Parathyroid adenoma (tissue), 2 donors: ENCODE data around the gene MTHFD2.

Experiments used
- H2AFZ ChIP-seq: fragments of 300-600 bp; sonication (generic); one replicate; pipeline ENCODE4 v1.7.0; 2017; ENCODE audit warnings: antibody characterized with exemption, mild to moderate bottlenecking
- H3K27ac ChIP-seq: fragments of 300-600 bp; sonication (generic); one replicate; pipeline ENCODE4 v1.7.0; 2017
- H3K27me3 ChIP-seq: fragments of 300-600 bp; sonication (generic); one replicate; pipeline ENCODE4 v1.7.0; 2017; ENCODE audit warnings: low read length; ENCODE audit not compliant: control insufficient read depth, insufficient read depth
- H3K36me3 ChIP-seq: fragments of 300-600 bp; sonication (generic); one replicate; pipeline ENCODE4 v1.7.0; 2017; ENCODE audit warnings: low read length; ENCODE audit not compliant: control insufficient read depth, insufficient read depth
- H3K4me1 ChIP-seq: fragments of 300-600 bp; sonication (generic); one replicate; pipeline ENCODE4 v1.7.0; 2017; ENCODE audit warnings: control low read depth
- H3K4me2 ChIP-seq: fragments of 300-600 bp; sonication (generic); one replicate; pipeline ENCODE4 v1.7.0; 2017; ENCODE audit warnings: low read length
- H3K4me3 ChIP-seq: fragments of 300-600 bp; sonication (generic); one replicate; pipeline ENCODE4 v1.7.0; 2017; ENCODE audit warnings: low read depth, low read length
- H3K79me2 ChIP-seq: fragments of 300-600 bp; sonication (generic); one replicate; pipeline ENCODE4 v1.7.0; 2017; ENCODE audit warnings: control low read depth
- H3K9ac ChIP-seq: fragments of 300-600 bp; sonication (generic); one replicate; pipeline ENCODE4 v1.7.0; 2017; ENCODE audit warnings: mild to moderate bottlenecking
- H3K9me3 ChIP-seq: fragments of 300-600 bp; sonication (generic); one replicate; pipeline ENCODE4 v1.7.0; 2017; ENCODE audit warnings: low read length; ENCODE audit not compliant: control insufficient read depth
- TF ChIP-seq, protein P1 (sequence below): fragments of 300-600 bp; sonication (generic); IDR thresholded peaks from one replicate; pipeline ENCODE4 v1.7.0; 2017; ENCODE audit warnings: antibody characterized with exemption, mild to moderate bottlenecking
- donor health status: primary hyperparathyroidism.

The MTHFD2 gene

DNA sequence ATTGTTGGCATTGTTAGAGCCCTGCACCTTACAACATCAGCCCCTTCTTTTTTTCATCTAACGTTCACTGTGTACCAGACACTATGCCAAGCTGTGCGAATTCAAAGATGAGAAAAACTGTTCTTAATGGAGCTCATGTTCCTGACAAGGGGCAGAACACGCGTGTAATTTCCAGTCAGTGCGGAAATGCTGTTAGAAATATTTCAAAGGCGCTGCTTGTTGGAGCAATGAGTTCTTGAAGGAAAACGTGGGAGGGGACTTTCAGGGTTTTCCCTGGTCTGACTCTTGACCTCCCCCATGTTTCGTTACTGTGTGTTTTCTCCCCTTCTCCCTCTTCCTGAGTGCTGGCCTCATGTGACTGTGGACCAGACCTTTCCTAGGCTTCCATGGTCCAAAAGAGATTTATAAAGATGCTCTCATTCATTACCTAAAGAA, 1.5 kb downstream of the MTHFD2 start:
- peak overlapping the region; percentile 83 for H3K27ac ChIP-seq
- H3K9me3 ChIP-seq, result no peaks in the 10 kb centered on the region
- H3K4me3 ChIP-seq, result peak overlapping the region; percentile 79
- H3K9ac ChIP-seq, result no peak overlapping the region
- peaks cover 2% of the 10 kb centered on the region for H3K4me1 ChIP-seq
- peak overlapping the region; percentile 97 for H3K4me2 ChIP-seq
- H3K27me3 ChIP-seq, result no peaks in the 10 kb centered on the region
- no peaks in the 10 kb centered on the region for H3K36me3 ChIP-seq
- H3K79me2 ChIP-seq, result no peaks in the 10 kb centered on the region
- TF ChIP-seq, protein P1, sequence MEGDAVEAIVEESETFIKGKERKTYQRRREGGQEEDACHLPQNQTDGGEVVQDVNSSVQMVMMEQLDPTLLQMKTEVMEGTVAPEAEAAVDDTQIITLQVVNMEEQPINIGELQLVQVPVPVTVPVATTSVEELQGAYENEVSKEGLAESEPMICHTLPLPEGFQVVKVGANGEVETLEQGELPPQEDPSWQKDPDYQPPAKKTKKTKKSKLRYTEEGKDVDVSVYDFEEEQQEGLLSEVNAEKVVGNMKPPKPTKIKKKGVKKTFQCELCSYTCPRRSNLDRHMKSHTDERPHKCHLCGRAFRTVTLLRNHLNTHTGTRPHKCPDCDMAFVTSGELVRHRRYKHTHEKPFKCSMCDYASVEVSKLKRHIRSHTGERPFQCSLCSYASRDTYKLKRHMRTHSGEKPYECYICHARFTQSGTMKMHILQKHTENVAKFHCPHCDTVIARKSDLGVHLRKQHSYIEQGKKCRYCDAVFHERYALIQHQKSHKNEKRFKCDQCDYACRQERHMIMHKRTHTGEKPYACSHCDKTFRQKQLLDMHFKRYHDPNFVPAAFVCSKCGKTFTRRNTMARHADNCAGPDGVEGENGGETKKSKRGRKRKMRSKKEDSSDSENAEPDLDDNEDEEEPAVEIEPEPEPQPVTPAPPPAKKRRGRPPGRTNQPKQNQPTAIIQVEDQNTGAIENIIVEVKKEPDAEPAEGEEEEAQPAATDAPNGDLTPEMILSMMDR, result no peak
- peak overlapping the region; percentile 95 for H2AFZ ChIP-seq

DNA sequence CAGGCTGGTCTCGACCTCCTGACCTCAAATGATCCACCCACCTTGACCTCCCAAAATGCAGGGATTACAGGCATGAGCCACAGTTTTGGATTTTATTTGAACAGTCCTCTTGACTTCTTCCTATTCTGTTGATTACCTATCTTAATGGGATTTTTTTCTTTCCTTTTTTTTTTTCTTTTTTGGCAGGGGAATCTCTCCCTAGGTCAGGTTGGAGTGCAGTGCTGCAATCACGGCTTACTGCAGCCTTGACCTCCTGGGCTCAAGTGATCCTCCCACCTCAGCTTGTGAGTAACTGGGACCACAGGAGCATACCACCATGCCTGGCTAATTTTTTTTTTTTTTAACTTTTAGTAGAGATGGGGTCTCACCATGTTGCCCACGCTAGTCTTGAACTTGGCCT, 2.8 kb downstream of the MTHFD2 start:
- Histone ChIP-seq H3K4me2 (no peak overlapping the region), H3K9me3 (no peaks in the 10 kb centered on the region), H3K27ac (no peak overlapping the region), H3K9ac (no peak overlapping the region), H3K27me3 (no peaks in the 10 kb centered on the region), H2AFZ (no peak overlapping the region), H3K4me1 (peaks cover 2% of the 10 kb centered on the region), H3K4me3 (no peak overlapping the region), H3K36me3 (no peaks in the 10 kb centered on the region), H3K79me2 (no peaks in the 10 kb centered on the region)
- TF ChIP-seq, protein P1, result no peak

DNA sequence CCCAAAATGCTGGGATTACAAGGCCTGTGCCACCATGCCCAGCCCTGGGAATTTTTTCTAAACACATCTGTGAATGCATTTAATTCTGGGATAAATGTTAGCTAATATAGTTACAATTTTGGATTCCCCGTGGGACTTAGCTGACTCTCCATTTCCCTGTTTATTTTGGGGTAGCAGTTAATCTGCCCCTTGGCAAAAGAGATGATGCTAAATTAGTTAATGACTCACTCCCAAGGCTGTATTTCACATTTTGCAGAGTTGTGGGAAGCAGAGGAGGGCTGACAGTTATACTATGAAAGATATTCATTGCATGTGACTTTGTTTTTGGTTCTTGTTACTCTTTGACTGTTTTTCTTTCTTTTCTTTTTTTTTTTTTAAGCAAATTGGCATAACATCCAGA, 3.2 kb downstream of the MTHFD2 start:
- Histone ChIP-seq H3K4me3 (no peak overlapping the region), H3K79me2 (no peaks in the 10 kb centered on the region), H3K9me3 (no peaks in the 10 kb centered on the region), H3K27me3 (no peaks in the 10 kb centered on the region), H3K36me3 (no peaks in the 10 kb centered on the region), H3K4me2 (no peak overlapping the region), H3K9ac (no peak overlapping the region), H2AFZ (no peak overlapping the region), H3K27ac (no peak overlapping the region), H3K4me1 (peaks cover 2% of the 10 kb centered on the region)
- TF ChIP-seq, protein P1, result no peak

DNA sequence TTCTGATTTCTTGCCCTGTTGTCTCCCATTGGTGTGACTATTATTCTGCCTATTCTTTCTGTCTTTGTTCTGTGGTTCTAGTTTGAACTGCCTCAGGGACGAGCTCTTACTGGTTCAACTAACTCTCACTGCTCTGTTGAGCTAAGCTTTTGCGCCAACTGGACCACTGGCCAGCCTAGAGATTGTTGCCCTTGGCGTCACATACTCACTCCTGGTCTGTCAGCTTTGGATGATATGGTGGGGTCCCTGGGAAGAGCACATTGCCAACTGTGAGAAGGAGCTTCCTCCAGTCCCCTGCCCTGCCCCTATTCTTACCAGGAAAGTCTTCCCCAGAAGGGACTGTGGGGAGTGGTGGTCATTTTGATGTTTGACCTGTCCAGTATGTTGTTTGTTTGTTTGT, 6.0 kb downstream of the MTHFD2 start:
- TF ChIP-seq, protein P1, result no peak

DNA sequence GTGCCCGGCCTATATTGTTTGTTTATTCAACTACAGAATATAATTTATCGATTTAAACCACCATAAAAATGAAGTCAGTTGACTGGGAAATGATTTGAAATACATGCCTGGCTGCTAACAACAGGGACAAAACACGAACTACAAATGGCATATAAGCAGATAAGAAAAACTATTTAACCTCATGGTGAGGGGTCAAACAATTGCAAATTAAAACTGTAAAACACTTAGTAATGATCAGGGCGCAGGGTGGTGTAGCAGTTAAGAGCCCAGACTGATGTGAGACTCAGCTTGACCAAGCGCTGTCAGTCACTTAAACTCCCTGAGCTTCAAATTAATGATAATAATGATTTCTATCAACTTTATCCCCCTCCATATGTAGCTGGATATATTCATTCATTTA, 6.7 kb downstream of the MTHFD2 start:
- H3K27me3 ChIP-seq, result no peaks in the 10 kb centered on the region
- TF ChIP-seq, protein P1, result no peak
- no peak overlapping the region for H2AFZ ChIP-seq
- no peak overlapping the region for H3K9ac ChIP-seq
- H3K4me1 ChIP-seq, result no peaks in the 10 kb centered on the region
- H3K79me2 ChIP-seq, result no peaks in the 10 kb centered on the region
- H3K36me3 ChIP-seq, result no peaks in the 10 kb centered on the region
- no peaks in the 10 kb centered on the region for H3K9me3 ChIP-seq
- no peak overlapping the region for H3K4me3 ChIP-seq
- no peak overlapping the region for H3K4me2 ChIP-seq
- H3K27ac ChIP-seq, result no peak overlapping the region

More for the DNA sequence above, 6.0 kb downstream of the MTHFD2 start:
- no peak overlapping the region for H3K9ac ChIP-seq
- H3K4me2 ChIP-seq, result no peak overlapping the region
- H3K27ac ChIP-seq, result no peak overlapping the region
- H3K36me3 ChIP-seq, result no peaks in the 10 kb centered on the region
- no peak overlapping the region for H2AFZ ChIP-seq
- H3K4me3 ChIP-seq, result no peak overlapping the region
- H3K27me3 ChIP-seq, result no peaks in the 10 kb centered on the region
- H3K9me3 ChIP-seq, result no peaks in the 10 kb centered on the region
- no peaks in the 10 kb centered on the region for H3K4me1 ChIP-seq
- H3K79me2 ChIP-seq, result no peaks in the 10 kb centered on the region
